ENCODE results near the gene PURA.

Gene PURA

DNA sequence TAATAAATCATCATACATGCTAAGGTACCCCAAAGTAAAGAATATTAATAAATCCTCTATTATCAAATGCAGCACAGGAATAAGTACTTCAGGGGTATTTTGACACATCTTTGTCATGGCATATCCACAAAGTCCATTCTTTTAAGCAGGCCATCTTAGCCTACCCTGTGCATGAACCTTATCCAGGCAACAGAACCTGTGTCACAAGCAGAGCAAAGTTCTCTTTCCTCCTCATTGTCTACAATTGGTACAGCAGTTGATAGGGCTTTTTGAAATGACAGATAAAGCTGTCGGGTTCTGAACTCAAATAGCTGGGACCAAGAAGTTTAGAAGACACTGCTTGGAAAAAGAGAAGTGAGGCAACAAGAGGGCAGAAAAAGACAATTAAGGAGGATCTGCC lies 30.8 kb upstream of the PURA start:
- TF ChIP-seq, protein P1, sequence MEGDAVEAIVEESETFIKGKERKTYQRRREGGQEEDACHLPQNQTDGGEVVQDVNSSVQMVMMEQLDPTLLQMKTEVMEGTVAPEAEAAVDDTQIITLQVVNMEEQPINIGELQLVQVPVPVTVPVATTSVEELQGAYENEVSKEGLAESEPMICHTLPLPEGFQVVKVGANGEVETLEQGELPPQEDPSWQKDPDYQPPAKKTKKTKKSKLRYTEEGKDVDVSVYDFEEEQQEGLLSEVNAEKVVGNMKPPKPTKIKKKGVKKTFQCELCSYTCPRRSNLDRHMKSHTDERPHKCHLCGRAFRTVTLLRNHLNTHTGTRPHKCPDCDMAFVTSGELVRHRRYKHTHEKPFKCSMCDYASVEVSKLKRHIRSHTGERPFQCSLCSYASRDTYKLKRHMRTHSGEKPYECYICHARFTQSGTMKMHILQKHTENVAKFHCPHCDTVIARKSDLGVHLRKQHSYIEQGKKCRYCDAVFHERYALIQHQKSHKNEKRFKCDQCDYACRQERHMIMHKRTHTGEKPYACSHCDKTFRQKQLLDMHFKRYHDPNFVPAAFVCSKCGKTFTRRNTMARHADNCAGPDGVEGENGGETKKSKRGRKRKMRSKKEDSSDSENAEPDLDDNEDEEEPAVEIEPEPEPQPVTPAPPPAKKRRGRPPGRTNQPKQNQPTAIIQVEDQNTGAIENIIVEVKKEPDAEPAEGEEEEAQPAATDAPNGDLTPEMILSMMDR (IDR thresholded peaks at IDR 0.05; ENCODE audit: low read depth, low read length): no peak

DNA sequence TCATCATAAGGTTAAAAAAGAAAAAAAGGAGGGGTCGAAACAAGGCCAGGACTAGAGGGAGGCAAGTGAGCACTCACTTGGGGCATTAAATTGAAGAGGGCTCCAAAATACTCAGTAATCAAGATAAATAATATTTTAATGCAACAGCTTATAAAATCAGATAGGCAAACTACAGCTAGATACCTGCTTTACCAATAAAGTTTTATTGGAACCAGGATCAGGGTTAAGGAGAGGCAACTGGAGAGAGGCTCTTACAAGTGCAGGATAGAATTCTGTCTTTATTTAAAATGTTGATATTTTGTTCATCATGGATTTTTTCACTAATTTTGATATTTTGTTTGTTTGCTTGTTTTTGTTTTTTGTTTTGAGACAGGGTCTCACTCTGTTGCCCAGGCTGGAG lies 30.3 kb upstream of the PURA start:
- TF ChIP-seq, protein P1 (IDR thresholded peaks at IDR 0.05; ENCODE audit: low read depth, low read length): no peak
- H3K4me3 ChIP-seq (ENCODE audit: low read depth, low read length): no peak overlapping the region
- no peak for DNase-seq (ENCODE audit: low read depth, low spot score)
- in situ Hi-C loops (cut with HindIII; ENCODE audit: low sequenced_read_pairs): no loop called here

More for the DNA sequence above, 30.8 kb upstream of the PURA start:
- no peak for DNase-seq (ENCODE audit: low read depth, low spot score)
- in situ Hi-C loops (cut with HindIII; ENCODE audit: low sequenced_read_pairs): no loop called here
- H3K4me3 ChIP-seq (ENCODE audit: low read depth, low read length): no peak overlapping the region

DNA sequence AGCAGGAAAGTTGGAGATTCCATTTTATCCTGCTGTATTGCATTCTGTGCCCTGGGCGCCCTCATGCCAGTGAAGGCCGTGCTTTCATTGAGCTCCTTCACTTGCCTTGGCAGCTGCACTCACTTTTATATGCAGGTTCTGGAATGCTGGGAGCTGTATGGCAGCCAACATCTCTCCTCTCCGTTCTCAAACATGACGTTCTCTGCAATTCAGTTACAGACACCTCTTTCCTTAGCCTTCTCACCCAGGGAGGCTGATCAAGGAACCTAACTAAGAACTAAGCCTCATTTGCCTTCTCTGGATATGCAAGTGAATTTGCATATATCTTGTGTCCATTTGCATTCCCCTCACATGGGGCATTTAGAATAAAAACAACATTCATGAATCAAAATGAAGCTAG lies 29.4 kb upstream of the PURA start:
- no peak for DNase-seq (ENCODE audit: low read depth, low spot score)
- TF ChIP-seq, protein P1 (IDR thresholded peaks at IDR 0.05; ENCODE audit: low read depth, low read length): no peak
- in situ Hi-C loops (cut with HindIII; ENCODE audit: low sequenced_read_pairs): no loop called here
- no peak overlapping the region for H3K4me3 ChIP-seq (ENCODE audit: low read depth, low read length)

DNA sequence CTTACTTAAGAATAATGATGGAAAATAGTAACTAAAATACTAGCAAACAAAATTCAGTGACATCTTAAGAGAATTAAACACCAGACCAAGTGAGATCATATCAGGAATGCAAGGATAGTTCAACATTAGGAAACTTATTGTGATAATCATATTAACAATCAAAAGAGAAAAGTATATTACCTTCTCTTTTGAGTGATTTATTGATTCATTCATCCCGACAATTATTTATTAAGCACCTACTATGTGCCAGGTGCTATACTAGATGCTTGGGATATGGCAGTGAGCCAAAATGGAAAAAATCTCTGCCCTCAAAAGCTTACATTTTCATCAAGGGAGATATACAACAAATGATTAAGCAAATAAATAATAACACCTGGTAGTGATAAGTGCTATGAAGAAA lies 23.7 kb upstream of the PURA start:
- H3K4me3 ChIP-seq (ENCODE audit: low read depth, low read length): no peak overlapping the region
- TF ChIP-seq, protein P1 (IDR thresholded peaks at IDR 0.05; ENCODE audit: low read depth, low read length): no peak
- in situ Hi-C loops (cut with HindIII; ENCODE audit: low sequenced_read_pairs): no loop called here
- DNase-seq (ENCODE audit: low read depth, low spot score): no peak

DNA sequence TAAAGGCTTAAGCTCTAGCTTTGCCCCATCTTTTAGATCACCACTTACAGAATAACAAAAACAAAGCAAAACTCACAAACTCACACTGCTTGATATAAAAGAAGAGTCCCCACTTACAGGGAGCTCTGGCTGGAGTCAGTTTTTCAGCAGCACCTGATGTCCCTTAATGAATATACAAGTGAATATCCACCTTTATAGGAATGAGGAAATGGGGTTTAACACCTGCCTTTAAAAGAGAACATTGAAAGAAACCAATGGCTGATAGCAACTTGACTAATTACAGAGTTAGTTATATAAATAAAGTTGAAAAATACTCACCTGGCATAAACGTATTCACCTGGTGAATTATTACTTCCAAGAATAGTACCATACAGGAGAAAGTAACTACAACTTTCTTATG lies 20.7 kb upstream of the PURA start:
- TF ChIP-seq, protein P1 (IDR thresholded peaks at IDR 0.05; ENCODE audit: low read depth, low read length): no peak
- no peak overlapping the region for H3K4me3 ChIP-seq (ENCODE audit: low read depth, low read length)
- in situ Hi-C loops (cut with HindIII; ENCODE audit: low sequenced_read_pairs): no loop called here
- DNase-seq (ENCODE audit: low read depth, low spot score): no peak

DNA sequence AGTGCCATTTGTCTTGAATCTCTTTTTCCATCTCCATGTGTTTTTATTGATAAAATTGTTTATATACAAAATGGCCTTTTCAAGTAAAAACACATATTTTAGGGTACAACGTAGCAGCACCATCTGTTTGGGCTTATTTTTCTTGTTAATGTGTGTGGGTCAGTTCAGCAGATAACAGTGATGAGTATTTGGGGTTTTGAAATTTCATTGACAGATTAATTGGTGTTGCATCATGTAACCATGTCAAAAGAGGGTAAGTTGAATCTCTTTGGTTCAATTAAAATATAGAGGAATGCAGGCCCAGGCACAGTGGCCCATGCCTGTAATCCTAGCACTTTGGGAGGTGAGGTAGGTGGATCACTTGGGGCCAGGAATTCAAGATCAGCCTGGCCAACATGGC lies 20.0 kb upstream of the PURA start:
- in situ Hi-C loops (cut with HindIII; ENCODE audit: low sequenced_read_pairs): no loop called here
- TF ChIP-seq, protein P1 (IDR thresholded peaks at IDR 0.05; ENCODE audit: low read depth, low read length): no peak
- no peak overlapping the region for H3K4me3 ChIP-seq (ENCODE audit: low read depth, low read length)
- no peak for DNase-seq (ENCODE audit: low read depth, low spot score)

DNA sequence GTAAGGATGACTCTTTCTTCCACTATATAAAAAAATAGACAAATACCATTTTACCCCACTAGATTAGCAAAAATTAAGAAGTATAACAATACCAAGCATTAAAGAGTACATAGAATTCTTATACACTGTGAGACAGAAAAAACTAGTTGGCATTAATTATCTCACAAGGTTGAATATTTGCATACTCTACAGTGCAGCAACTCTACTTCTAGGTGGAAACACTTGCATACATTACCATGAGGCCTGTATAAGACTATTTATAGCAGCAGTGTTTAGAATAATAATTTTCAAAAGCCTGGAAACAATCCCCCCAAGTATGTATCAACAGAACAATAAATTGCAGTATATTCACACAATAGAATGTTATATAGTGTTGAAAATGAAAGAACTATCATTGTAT lies 19.0 kb upstream of the PURA start:
- in situ Hi-C loops (cut with HindIII; ENCODE audit: low sequenced_read_pairs): no loop called here
- DNase-seq (ENCODE audit: low read depth, low spot score): no peak
- no peak overlapping the region for H3K4me3 ChIP-seq (ENCODE audit: low read depth, low read length)
- TF ChIP-seq, protein P1 (IDR thresholded peaks at IDR 0.05; ENCODE audit: low read depth, low read length): no peak

Data from astrocyte of the spinal cord (primary cell).